ENCODE measurements around the gene HPCAL1. TPM values are rescaled to one million over a fixed set of nuclear protein-coding genes. Genes with fewer than 3 reads are reported as not detected.

HPCAL1 gene
- total RNA-seq, 1 donor from 2014 or later: 19.0 TPM

DNA sequence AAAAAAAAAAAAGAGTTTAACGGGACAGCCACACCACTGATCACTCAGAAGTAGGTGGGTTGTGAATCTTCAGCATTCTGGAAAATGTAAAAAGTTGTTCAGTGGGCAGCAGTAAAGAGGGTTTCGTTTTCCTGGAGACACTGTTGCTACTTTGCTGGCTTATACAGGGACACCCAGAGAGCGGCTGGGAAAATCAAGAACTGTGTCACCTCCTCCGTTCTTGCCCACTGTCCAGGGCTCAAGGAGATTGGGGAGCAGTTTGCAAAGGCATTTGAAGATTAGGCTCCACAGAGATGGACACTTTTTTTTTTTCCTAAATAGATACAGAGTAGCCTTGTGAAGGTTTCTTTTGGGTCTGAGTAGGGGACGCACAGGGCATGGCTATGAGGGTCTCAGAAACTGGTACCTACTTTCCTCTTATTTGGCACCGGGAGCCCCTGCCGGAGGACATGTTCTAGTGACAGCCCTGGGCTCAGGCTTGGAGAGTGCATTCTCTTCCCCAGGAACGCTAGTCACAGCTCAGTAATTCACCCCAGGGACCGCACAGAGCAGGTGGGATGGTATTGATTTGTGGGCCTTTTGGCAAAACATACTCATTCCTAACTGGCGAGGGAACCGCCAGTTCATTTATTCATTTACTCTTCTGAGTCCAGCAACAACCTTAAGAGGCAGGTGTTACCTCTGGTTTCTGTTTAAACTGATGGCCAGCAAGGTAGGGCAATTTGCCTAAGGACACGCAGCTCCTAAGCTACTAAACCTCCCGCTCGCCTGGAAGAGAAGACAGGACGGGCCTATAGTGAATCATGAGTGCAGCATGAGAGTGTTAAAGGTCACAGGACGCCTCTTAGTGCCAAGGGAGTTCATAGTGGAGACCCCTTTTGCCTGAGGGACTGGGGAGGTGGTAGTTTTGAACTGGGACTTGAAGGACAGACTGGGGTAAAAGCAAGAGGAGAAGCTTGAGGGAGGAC lies 53.1 kb downstream of the HPCAL1 start:
- DNase-seq: no peak

DNA sequence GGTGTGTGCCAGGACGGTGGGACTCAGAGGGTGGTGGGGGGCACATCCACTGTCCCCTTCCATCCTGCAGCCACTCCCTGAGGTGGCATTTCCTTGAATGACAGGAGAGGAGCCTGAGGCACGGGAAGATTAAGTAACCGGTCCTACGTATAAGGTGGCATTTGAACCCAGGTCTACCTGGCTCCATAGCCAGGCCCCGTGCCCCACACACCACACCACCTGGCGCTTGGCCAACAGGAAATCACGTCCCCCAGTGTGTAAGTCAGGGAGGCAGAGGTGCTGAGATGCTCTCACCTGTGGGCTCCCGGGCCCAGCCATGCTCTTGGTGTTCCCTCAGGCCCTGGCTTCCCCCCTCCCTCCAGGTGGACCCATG lies 53.7 kb downstream of the HPCAL1 start:
- DNase-seq: no peak

DNA sequence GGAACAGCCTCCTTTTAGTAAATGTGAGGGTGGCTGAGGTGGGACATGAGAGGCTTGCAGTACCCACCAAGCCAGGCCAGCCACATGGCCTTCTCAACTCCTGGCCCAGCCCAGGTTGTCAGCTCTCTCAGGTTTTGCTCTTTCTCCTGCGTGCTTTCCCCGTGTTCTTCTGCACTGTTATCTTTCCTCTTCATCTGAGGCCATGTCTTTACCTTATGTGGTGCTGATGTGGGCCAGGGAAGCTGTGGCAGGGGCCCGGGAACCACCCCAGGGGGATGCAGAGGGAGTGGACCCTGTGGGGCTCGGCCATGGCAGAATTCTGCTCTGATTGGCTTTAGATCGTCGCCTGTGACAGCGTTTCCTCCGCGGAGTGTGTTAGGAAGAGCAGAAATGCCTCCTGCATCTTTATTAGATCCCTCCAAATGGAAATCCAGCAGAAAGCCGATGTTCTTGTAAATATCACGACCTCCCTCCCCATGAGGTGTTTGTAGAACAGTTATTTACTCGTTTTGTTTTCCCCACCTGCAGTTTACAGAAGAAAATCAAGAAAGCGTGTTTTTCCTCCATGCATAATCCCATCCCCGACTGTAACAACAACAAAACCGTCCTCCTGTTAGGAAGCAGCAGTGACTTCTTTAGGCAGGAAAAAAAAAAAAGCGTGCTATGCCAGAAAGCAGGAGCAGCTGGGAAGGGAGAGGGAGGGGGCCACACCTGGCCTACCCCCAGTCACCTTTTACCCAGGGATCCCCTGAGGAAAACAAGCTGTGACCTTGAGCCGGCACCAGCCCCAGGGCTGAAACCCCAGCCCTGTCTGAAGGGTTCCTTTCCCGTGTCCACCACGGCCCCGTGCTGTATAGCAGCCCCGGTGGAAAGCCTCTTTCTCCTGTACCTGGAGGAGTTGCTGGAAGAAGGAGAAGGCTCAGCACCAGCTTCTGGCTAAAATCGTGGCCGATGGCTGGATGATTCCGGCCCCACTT lies 54.8 kb downstream of the HPCAL1 start:
- no peak for DNase-seq

DNA sequence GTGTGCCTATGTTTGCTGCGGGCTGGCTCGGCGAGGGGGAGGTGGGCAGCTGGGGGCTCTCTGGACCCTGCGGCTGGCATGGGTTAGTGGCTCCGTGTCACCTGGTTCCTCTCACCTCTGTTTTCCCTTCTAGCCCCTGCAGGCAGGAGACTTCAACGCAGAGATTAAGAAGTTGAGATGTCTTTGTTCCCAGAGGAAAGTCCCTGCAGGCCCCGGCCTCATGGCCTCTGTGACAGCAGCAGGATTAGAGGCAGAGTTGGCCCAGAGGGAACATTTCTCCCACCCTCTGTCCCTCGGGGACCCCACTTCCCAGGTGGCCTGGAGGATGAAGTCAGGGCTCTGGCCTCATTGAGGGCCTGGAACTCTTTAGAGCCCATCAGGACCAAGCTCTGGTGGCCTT lies 56.5 kb downstream of the HPCAL1 start:
- DNase-seq: no peak

DNA sequence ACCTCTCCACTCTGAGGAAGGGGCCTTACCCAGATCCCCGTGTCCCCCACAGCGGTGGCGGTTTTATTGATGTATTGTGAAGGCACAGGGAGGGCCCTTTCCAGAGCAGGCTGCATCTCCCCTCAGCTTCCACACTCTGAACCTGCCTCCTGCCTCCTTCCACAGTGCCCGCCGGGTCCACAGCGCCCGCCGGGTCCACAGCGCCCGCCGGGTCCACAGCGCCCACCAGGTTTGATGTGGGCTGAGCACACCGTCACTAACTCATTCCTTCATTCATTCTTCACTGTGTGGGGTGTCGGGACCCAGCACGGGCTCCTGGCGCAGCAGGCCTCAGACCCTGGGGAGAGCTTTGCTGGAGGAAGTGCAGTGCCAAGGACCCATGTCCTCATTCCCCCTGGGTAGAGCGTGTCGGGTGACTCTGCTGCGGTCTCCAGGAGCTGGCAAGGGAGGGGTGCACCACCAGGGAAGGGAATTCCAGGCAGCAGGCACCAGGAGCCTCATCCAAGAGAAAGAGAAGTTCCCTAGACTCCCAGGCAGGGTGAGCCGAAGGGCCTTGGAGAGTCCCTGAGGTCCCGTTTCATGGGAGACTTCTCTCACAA lies 57.1 kb downstream of the HPCAL1 start:
- DNase-seq: no peak

DNA sequence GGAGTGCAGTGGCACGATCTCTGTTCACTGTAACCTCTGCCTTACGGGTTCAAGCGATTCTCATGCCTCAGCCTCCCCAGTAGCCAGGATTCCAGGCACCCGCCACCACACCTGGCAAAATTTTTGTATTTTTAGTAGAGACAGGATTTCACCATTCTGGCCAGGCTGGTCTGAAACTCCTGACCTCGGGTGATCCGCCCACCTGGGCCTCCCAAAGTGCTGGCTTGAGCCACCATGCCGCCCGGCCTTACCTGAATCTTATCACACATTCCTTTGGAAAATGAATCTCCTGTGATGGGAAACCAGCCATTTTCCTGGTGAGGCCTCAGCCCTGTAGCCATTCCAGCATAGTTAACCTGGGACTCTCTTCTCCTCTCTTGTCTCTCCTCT lies 57.8 kb downstream of the HPCAL1 start:
- no peak for DNase-seq

DNA sequence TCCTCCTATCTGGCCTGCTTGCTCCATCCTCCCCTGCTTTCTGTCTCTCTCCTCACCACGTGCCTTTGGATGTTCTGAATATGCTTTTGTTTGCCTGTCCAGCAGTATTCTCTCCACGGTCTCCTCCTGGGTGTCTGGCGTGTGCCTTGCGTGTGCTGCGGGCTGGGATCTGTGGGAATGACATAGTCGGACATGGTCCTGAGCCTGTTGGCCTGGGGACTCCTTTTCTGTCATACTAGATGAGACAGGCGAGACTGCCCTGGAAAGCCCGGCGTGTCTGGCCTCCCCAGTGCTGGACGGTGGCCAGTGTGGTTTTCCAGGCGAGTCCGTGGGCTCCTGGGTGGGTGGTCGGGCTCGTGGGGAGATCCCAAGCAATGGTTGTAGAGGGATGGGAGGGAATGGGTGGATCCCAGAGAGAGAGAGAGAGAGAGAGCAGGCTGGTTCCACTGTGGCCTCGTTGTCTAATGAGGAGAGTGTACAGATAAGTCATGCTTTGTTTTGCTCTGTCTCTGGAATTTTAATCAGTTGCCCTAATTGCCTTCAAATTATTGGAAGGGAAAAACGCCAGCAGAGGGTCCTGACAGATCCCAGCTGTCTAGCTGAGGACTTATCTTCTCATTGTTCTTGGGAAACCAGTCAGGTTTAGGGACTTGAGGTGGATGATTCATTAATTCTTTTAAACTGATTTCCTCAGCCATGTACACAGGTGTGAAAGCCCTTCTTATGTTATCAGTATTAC lies 58.3 kb downstream of the HPCAL1 start:
- DNase-seq: no peak

DNA sequence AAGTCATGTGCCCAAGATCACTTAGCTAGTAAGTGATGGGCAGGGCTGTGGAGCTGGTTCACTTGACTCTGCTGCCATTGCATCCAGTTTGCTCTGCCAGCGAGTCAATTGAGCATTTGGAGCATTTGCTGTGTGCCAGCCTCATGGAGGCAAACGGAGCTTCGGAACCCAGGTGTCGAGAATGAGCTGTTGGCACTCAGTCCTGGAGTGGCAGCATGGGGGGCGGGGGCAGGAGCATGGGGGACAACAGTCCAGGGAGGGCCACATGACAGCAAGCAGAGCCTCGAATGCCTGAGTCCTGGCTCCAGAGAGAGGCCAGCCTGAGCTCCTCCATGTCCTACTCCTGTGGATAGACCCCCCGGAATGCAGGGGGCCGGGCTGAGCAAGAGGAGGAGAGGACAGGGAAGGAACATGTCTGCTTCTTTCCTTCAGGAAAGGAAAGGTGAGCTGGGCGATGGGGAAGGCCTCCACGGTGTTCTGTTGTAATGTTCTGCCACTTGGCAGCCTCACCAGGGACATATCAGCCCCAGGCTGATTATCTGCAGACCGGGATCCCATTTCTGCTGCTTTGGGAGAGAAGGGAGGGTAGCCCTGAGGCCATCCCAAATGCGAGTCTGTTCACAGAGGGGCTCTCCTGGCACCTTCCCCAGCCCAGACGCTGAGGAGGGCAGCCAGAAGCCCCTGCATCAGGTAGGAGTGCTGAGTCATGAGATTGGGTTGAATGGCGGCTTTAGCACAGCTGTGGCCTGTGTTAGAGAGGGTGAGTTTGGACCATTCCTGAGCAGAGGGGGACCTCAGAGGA lies 59.6 kb downstream of the HPCAL1 start:
- DNase-seq: no peak

DNA sequence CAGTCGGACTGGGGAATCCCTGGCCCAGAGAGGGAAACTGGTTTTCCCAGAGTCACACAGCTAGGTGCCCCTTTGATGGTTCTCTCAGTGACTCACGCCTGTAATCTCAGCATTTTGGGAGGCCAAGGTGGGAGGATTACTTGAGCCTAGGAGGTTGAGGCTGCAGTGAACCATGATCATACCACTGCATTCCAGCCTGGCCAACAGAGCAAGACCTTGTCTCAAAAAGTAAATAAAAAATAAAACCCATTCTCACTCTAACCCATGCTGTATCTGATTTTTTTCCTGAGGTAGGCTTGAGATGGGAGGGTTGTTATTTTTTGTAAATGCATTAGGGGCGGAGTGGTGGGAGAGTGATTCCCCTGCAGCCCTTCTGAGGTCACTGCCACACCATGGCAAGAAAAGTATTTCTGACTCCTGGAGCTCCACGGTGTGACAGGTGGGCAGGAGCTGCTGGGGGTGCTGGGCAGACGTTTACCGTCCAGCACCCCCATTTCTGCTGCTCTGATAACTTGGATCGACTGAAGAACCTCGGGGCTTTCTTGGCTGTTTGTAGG lies 60.3 kb downstream of the HPCAL1 start:
- no peak for DNase-seq

DNA sequence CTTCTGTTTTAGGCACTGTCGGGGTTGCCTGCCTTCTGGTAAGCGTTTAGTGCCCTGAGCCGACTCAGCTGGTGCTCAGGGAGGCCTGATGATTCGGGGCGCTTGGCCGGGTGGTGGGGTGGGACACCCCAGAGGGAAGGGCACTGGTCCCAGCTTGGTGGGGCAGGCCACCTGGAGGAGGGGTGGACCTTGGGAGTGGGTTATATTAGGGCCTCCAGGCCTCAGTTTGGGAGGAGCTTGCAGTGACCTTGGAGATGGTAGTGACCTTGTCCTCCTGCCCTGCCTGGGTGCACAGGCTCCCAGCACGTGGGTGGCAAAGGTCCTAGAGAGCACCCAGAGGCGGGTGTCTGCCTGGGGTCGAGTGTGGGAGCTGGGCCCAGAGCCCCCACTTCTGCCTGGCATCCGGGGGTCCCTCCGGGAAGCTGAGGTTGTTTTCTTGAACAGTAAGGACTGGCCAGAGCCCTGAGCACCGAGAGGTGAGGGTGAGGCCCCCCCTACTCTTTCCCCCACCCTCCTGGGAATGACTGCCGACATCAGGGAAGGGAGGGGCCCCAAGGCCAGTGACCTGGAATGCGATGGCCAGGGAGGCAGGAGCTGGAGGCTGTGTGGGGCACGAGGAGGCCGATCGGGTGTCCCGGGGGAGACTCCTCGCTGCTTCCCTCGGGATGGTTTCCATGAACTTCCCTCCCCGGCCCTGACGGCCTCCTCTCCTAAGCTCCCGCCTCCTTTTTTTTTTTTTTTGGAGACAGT lies 61.3 kb downstream of the HPCAL1 start:
- no peak for DNase-seq

DNA sequence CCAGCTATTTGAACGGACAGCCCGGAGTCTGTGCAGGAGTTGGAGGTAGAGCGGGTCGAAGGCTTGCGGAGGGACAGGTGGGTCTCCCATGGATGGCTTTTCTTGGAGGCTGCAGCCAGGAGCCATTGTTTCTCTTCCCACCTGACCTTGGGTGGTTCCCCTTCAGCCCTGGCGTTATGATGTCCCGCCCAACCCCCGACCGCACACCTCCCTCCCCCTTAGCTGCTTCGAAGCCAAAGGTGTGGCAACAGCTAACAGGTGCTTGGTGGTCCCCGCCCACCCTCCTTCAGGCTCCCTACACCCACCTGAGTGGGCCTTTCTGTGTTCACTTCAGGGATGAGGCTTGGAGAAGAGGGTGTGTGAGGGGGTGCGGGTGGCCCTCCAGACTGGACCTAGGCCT lies 62.7 kb downstream of the HPCAL1 start:
- DNase-seq: no peak

DNA sequence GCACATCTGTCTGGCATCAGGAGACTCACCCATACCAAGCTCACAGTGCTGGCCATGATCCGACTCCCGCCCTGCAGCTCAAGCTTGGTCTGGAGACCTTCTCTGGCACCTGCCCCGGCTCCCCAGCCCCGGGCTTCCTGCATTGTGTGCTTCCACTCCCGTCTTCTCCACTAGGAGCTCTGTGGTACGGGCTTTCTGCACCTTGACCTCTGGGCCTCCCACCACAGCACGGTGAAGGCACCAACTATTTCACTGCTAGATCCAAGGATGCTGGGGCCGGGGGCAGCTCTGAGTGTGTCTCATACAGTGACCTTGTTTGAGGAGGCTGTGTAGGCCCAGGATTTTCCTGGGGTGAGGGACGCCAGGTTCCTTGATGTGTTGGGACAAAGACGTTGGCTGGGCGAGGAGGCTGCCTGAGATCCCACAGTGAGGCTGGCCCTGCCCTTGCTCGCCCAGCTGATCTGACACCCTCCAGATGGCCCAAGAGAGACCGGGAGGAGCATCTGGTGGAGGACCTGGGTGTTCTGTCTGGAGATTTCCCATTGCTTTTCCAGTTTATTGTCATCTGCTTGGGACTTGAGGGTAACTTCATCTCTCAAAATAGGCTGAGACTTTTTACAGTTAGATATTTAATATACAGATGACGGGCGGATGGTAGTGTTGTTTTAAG lies 64.0 kb downstream of the HPCAL1 start:
- no peak for DNase-seq

DNA sequence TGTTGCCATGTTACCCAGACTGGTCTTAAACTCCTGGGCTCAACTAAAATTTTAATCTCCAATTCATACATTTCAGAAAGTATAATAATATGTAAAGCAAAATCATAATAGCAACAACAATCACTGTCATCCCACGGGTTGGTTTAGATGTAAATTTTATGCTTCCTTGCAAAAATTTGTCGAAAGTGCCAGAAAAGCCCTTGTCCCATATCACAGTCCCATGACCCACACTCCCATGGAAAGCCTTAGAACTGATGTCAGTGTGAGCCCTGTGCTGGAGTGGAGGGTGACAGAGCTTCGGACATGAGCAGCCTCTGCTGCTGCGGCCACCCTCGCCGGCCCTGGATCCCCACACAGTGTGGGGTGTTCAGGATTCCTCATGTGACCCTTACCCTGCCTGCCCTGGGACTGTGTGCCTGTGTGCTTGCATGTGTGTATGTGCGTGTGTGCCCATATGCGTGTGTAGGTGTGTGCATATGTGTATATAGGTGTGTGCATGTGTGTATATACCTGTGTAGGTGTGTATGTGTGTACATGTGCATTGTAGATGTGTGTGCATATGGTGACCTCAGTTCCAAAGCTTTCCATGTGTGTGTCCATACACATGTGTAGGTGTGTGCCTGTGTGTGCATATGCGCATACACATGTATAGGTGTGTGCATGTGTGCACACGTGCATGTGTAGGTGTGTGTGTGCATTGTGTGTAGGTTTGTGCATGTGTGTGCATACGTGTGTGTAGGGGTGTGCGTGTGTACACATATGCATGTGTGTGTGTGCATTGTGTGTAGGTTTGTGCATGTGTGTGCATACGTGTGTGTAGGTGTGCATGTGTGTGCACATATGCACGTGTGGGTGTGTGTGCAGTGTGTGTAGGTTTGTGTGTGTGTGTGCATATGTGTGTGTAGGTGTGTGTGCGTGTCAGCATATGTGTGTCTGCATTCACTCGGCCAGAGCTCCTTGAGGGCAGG lies 65.1 kb downstream of the HPCAL1 start:
- DNase-seq: no peak

DNA sequence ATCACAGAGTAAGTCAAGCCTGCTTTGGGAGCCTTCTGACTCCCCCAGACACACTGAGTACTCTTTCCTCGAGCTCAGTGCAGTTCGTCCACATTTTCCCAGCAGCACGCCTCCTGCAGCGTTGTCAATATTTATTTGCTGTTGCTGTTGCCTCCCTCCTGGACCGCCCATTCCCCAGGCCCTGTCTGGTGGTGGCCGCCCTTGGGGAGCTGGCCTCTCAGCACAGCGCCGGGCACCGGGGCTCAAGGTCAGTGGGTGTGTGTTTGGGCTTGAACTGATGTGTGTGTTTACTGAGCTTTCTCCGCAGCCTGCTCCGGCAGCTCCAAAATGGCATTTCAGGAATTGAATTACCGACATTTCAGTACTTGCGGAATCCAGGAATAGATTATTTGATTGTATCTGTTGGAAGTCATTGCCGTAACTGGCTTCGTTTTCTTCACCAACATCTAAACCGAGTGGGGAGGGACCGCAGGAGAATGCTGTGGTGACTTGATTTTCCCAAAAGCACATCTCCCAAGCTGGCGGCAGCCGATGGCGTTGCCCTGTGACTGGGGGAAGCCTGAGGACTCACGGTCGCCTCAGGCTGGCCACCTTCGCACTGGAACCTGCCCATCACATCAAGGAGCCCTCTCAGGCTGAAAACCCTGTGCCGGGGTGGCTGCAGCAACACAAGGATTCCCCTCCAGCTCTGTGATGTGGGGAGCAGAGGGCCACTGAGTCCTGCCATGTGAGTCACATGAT lies 66.0 kb downstream of the HPCAL1 start:
- DNase-seq: no peak

DNA sequence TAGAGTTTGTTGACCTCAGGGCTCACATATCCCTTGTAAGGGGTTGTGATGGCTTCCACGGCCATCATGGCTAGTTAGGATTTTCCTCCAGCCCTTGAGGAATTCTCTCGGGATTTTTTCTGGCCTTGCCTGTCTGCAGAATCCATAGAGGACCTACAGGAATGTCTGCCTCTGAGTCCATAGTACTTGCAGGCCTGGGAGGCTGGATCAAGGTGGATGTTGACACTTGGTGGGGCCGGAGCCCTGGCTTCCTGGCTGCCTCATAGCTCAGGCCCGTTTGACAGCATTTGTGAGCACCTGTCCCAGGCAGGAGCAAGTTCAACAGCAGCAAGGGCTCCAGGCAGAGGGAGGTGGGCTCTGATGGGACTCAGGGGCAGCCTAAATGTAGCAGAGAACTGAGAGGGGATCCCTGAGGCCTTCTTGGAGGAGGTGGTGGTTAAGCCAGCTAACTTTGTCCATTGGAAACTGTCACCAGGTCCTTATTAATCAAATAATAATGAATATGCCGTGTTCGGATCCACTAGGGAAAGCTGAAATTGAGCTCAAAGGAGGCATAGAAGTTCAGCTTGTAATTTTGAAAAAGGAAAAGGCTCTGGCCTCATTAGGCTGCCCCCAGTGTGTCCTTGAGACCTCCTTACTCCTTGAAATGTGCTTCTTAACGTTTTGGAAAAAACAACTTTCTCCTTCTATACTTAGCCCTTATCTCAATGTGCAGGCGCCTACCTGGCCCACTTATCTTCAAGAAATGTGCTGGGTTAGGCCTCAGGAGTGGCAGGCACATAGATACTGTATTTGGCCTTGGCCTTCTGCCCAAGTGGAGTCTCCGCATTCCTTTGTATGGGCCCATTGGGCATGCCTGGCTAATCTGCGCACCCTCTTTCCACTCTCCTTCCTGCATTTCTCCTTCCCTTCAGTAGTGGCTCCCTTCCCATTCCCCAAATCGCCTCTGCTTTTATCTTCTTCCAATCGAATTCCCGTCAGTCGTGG lies 66.9 kb downstream of the HPCAL1 start:
- no peak for DNase-seq

DNA sequence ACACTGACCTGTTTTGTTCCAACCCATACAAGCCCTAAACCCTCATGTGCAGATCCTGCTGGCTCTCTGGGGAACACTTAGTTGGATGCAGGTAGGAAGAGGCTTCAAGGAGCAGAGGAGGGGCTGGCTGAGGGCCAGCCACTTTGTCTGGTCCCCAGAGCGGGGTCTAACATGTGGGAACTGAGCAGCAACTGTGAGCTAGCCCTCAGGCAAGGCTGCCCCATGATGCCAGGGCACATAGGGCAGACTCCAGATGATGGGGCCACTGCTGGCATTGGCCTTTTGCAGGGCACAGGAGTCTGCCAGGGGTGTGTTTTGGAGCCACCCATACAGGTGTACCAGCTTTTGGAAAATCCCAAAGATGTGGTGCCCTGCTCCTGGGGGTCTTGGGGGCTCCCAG lies 67.7 kb downstream of the HPCAL1 start:
- no peak for DNase-seq
